IMR-90 (cell line): ENCODE results near the gene FARS2. TPM values are rescaled to one million over a fixed set of nuclear protein-coding genes. Genes with fewer than 3 reads are reported as not detected.

Experiments
- ATAC-seq: fragments of 200-7000 bp; cut with Tn5 transposase; 2 replicates; pipeline ENCODE4 v1.9.1; 2020; ENCODE audit warnings: low read depth, mild to moderate bottlenecking, moderate library complexity
- BruUV-seq: library from RNA; stranded (reverse); fragments of 400-500 nt; replicated peaks from 2 replicates; lab custom pipeline; 2021; lab: Mats Ljungman, UMichigan
- CTCF ChIA-PET: fragments of 300-600 bp; formaldehyde crosslinking; extraction: SDS; loops from one replicate; lab custom pipeline; 2021; ENCODE audit warnings: antibody characterized with exemption; lab: Yijun Ruan, JAX
- POLR2A ChIA-PET: fragments of 300-600 bp; sonication (Branson Sonifier 250); formaldehyde crosslinking; loops from one replicate; lab custom pipeline; 2022; ENCODE audit warnings: antibody characterized with exemption; ENCODE audit not compliant: unreplicated experiment; lab: Charles Lee
- DNase-seq: peaks from one replicate; pipeline ENCODE4 v3.0.0; 2013
- H2AFZ ChIP-seq: replicated peaks from 2 replicates; pipeline ENCODE3; 2013; ENCODE audit warnings: low read length, mild to moderate bottlenecking; ENCODE audit not compliant: poor library complexity
- H2AK5ac ChIP-seq: 2 replicates; pipeline ENCODE4 v1.6.1; 2013; ENCODE audit warnings: low read depth, low read length, inconsistent platforms
- H2AK9ac ChIP-seq: replicated peaks from 2 replicates; pipeline ENCODE3; 2013; ENCODE audit warnings: mild to moderate bottlenecking, low read depth, low read length, moderate library complexity; ENCODE audit not compliant: poor library complexity
- H2BK120ac ChIP-seq: 2 replicates; pipeline ENCODE4 v1.6.1; 2013; ENCODE audit warnings: low read depth, low read length, inconsistent platforms
- H2BK15ac ChIP-seq: 3 replicates; pipeline ENCODE4 v1.6.1; 2013; ENCODE audit warnings: low read depth, low read length, inconsistent platforms
- H2BK20ac ChIP-seq: 2 replicates; pipeline ENCODE4 v1.6.1; 2013; ENCODE audit warnings: low read depth, mild to moderate bottlenecking, inconsistent platforms, low read length, moderate library complexity
- H2BK5ac ChIP-seq: 2 replicates; pipeline ENCODE4 v1.6.1; 2013; ENCODE audit warnings: mild to moderate bottlenecking, low read depth, low read length, inconsistent platforms; ENCODE audit not compliant: poor library complexity, severe bottlenecking
- H3K14ac ChIP-seq: replicated peaks from 2 replicates; pipeline ENCODE4 v1.6.1; 2013; ENCODE audit warnings: low read depth, low read length, inconsistent platforms
- H3K18ac ChIP-seq: 2 replicates; pipeline ENCODE4 v1.6.1; 2013; ENCODE audit warnings: low read depth, low read length, control low read depth
- H3K23ac ChIP-seq: 2 replicates; pipeline ENCODE4 v1.6.1; 2013; ENCODE audit warnings: low read depth, low read length, inconsistent platforms
- H3K27ac ChIP-seq: 2 replicates; pipeline ENCODE4 v1.5.1; 2013; ENCODE audit warnings: mild to moderate bottlenecking, control low read depth, low read length; ENCODE audit not compliant: insufficient read depth
- H3K27me3 ChIP-seq: 2 replicates; pipeline ENCODE4 v1.6.1; 2013; ENCODE audit warnings: low read length; ENCODE audit not compliant: control insufficient read depth, insufficient read depth
- H3K36me3 ChIP-seq: 2 replicates; pipeline ENCODE4 v1.6.1; 2013; ENCODE audit warnings: low read length, mixed read lengths; ENCODE audit not compliant: control insufficient read depth, insufficient read depth
- H3K4ac ChIP-seq: 2 replicates; pipeline ENCODE4 v1.6.1; 2013; ENCODE audit warnings: low read depth, low read length, inconsistent platforms
- H3K4me1 ChIP-seq: 2 replicates; pipeline ENCODE4 v1.6.1; 2013; ENCODE audit warnings: low read length, mixed read lengths; ENCODE audit not compliant: control insufficient read depth, insufficient read depth
- H3K4me2 ChIP-seq: 2 replicates; pipeline ENCODE4 v1.6.1; 2013; ENCODE audit warnings: low read depth, mild to moderate bottlenecking, control low read depth, low read length, moderate library complexity
- H3K4me3 ChIP-seq: 2 replicates; pipeline ENCODE4 v1.5.1; 2013; ENCODE audit warnings: low read depth, mild to moderate bottlenecking, control low read depth, low read length, moderate library complexity; ENCODE audit not compliant: insufficient read depth
- H3K56ac ChIP-seq: 2 replicates; pipeline ENCODE4 v1.6.1; 2013; ENCODE audit warnings: low read length, inconsistent platforms; ENCODE audit not compliant: insufficient read depth; ENCODE audit errors: extremely low read depth
- H3K79me1 ChIP-seq, 2 experiments: 2 replicates each; pipeline ENCODE4 v1.6.1; 2013; ENCODE audit warnings: low read length in 2 of 2, inconsistent platforms in 1 of 2, low read depth in 1 of 2
- H3K9ac ChIP-seq: 2 replicates; pipeline ENCODE4 v1.6.1; 2013; ENCODE audit warnings: low read depth, low read length, control low read depth
- H3K9me1 ChIP-seq: 2 replicates; pipeline ENCODE4 v1.6.1; 2013; ENCODE audit warnings: low read length, inconsistent platforms; ENCODE audit not compliant: insufficient read depth
- H3K9me3 ChIP-seq: 2 replicates; pipeline ENCODE4 v1.6.1; 2013; ENCODE audit warnings: low read length; ENCODE audit not compliant: control insufficient read depth, insufficient read depth
- H4K20me1 ChIP-seq: 2 replicates; pipeline ENCODE4 v1.6.1; 2013; ENCODE audit warnings: low read length, inconsistent platforms; ENCODE audit not compliant: insufficient read depth
- H4K5ac ChIP-seq: 2 replicates; pipeline ENCODE4 v1.6.1; 2013; ENCODE audit warnings: mild to moderate bottlenecking, low read depth, low read length, control low read depth
- H4K8ac ChIP-seq, 2 experiments: 2 replicates each; pipeline ENCODE4 v1.6.1; 2013; ENCODE audit warnings: low read depth in 2 of 2, low read length in 2 of 2, control low read depth in 1 of 2, inconsistent platforms in 1 of 2
- H4K91ac ChIP-seq: 2 replicates; pipeline ENCODE4 v1.6.1; 2013; ENCODE audit warnings: low read depth, low read length, inconsistent platforms; ENCODE audit not compliant: insufficient read depth
- NFE2L2 ChIP-seq: fragments of 150-350 bp; IDR thresholded peaks from 2 replicates; pipeline ENCODE4 v1.6.1; 2016; ENCODE audit warnings: low read depth, mild to moderate bottlenecking, low read length
- WGBS, 2 experiments: methylation state at CpG; one replicate each; pipeline versions ENCODE4 v1.1.5 to v1.1.7; 2013; ENCODE audit warnings: missing lambda C conversion rate in 2 of 2; ENCODE audit not compliant: insufficient read length in 1 of 2; ENCODE audit errors: extremely low coverage in 2 of 2; 5-methylcytosine and 5-hydroxymethylcytosine counted together
- dilution Hi-C: fragments of 300-500 bp; cut with HindIII; formaldehyde crosslinking; loops from one replicate; pipeline ENCODE4 v1.14.3; 2018; ENCODE audit warnings: low sequenced_read_pairs; ENCODE audit not compliant: unreplicated experiment
- in situ Hi-C: fragments of 300-500 bp; cut with MboI; formaldehyde crosslinking; loops from 3 replicates; pipeline ENCODE4 v1.14.3; 2019; ENCODE audit warnings: low sequenced_read_pairs, inconsistent platforms, mixed read lengths
- intact Hi-C: fragments of 100-400 bp; cut with micrococcal nuclease; formaldehyde crosslinking; loops from 2 replicates; pipeline ENCODE4 v1.10.0; 2022
- polyA plus RNA-seq, 3 experiments: library from polyadenylated mRNA; depleted of rRNA; stranded (reverse); fragments of >200 nt; gene quantifications; 2 replicates each; pipeline ENCODE4 v1.2.3, GENCODE V29; 2012; ENCODE audit warnings: low replicate concordance in 1 of 3
- total RNA-seq: library from RNA; depleted of rRNA; stranded (reverse); fragments of >200 nt; gene quantifications from 2 replicates; pipeline ENCODE4 v1.2.3, GENCODE V29; 2012
- TF ChIP-seq, protein P1 (sequence below): conservative IDR thresholded peaks from 2 replicates; pipeline ENCODE4 v1.5.1; 2012; ENCODE audit warnings: mild to moderate bottlenecking, low read depth, low read length, improper control_type of control experiment

The FARS2 gene
- total and polyA plus RNA-seq, 2 of the 4 experiments (the other 2 are of a cell fraction): 12.1 to 28.9 TPM

DNA sequence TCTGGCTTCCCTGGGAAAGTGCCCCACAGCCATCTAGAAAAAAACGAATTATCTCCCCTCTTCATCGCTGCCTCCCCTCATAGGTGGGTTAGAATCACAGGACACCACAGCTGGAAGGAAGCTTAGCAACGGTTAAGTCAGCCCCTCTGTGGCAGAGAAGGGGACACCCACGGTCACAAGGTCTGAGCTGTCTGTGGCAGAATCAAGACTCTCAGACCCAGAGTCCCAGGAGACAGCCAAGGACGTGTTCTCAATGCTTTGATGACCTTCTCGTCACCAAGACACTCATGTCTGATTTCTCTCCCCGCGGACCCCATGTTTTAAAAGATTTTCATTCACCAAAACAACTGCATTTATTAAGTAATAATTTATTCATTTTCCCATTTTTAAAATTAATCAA is 523.9 kb downstream of the FARS2 start:
- H2AFZ ChIP-seq: no peak overlapping the region
- no peak overlapping the region for H3K27ac ChIP-seq
- H3K79me1 ChIP-seq: no peaks in the 10 kb centered on the region
- no peak overlapping the region for H2BK20ac ChIP-seq
- no peak for ATAC-seq
- H3K4me2 ChIP-seq: no peak overlapping the region
- POLR2A ChIA-PET: no interaction called here
- no peaks in the 10 kb centered on the region for H3K9me1 ChIP-seq
- no peaks in the 10 kb centered on the region for H3K4me1 ChIP-seq
- H3K27me3 ChIP-seq: no peaks in the 10 kb centered on the region; the same call in 1 of the 2 replicates
- H3K9me3 ChIP-seq: no peaks in the 10 kb centered on the region
- no peak overlapping the region for H3K4me3 ChIP-seq
- H2AK9ac ChIP-seq: no peak overlapping the region
- H2BK120ac ChIP-seq: no peak overlapping the region
- no peak overlapping the region for H4K8ac ChIP-seq
- H3K23ac ChIP-seq: no peak overlapping the region
- CTCF ChIA-PET: no interaction called here
- intact Hi-C loops (no loop called here), in situ Hi-C loops (no loop called here), dilution Hi-C loops (no loop called here)
- no peak for DNase-seq
- H3K56ac ChIP-seq: no peak overlapping the region
- no peak overlapping the region for H2AK5ac ChIP-seq
- H3K9ac ChIP-seq: no peak overlapping the region
- H2BK5ac ChIP-seq: no peak overlapping the region
- H3K18ac ChIP-seq: no peak overlapping the region
- H3K36me3 ChIP-seq: no peaks in the 10 kb centered on the region
- TF ChIP-seq, protein P1, sequence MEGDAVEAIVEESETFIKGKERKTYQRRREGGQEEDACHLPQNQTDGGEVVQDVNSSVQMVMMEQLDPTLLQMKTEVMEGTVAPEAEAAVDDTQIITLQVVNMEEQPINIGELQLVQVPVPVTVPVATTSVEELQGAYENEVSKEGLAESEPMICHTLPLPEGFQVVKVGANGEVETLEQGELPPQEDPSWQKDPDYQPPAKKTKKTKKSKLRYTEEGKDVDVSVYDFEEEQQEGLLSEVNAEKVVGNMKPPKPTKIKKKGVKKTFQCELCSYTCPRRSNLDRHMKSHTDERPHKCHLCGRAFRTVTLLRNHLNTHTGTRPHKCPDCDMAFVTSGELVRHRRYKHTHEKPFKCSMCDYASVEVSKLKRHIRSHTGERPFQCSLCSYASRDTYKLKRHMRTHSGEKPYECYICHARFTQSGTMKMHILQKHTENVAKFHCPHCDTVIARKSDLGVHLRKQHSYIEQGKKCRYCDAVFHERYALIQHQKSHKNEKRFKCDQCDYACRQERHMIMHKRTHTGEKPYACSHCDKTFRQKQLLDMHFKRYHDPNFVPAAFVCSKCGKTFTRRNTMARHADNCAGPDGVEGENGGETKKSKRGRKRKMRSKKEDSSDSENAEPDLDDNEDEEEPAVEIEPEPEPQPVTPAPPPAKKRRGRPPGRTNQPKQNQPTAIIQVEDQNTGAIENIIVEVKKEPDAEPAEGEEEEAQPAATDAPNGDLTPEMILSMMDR: no peak
- TF ChIP-seq NFE2L2: no peak
- no peaks in the 10 kb centered on the region for H4K20me1 ChIP-seq
- no TSS peak for BruUV-seq
- WGBS, 2 experiments: 30% methylated on average over 2 of the region's 8 CpGs; no CpG with 5 or more reads in 1 of the 2 experiments
- H4K91ac ChIP-seq: no peak overlapping the region
- no peak overlapping the region for H4K5ac ChIP-seq
- no peak overlapping the region for H3K14ac ChIP-seq
- no peak overlapping the region for H2BK15ac ChIP-seq
- no peak overlapping the region for H3K4ac ChIP-seq
